OCI-LY1 (cell line): ENCODE measurements around the gene ARID3B.
"Not testable (repeated sequence)": the region's sequence is repeated elsewhere in the genome, so short reads cannot be mapped to it uniquely, and the experiment has no call there.

ENCODE experiments used
- H2AFZ ChIP-seq: fragments of 200-600 bp; sonication (generic), shearing (Covaris generic); 2 replicates; pipeline ENCODE4 v1.6.0; 2014; ENCODE audit warnings: antibody characterized with exemption, mild to moderate bottlenecking, low read length
- H3F3A ChIP-seq: fragments of 200-600 bp; sonication (generic), shearing (Covaris generic); 2 replicates; pipeline ENCODE4 v1.6.0; 2014; ENCODE audit warnings: mild to moderate bottlenecking, antibody characterized with exemption, low read length, moderate library complexity; ENCODE audit not compliant: insufficient read depth
- H3K27ac ChIP-seq: fragments of 200-600 bp; sonication (generic); 2 replicates; pipeline ENCODE4 v1.5.1; 2014; ENCODE audit warnings: low read length, mixed run types, mild to moderate bottlenecking, low read depth; ENCODE audit not compliant: poor library complexity, severe bottlenecking
- H3K27me3 ChIP-seq: fragments of 200-600 bp; sonication (generic); 2 replicates; pipeline ENCODE4 v1.6.0; 2014; ENCODE audit warnings: antibody characterized with exemption, mild to moderate bottlenecking, low read length, moderate library complexity; ENCODE audit not compliant: insufficient read depth
- H3K36me3 ChIP-seq: fragments of 200-600 bp; sonication (generic); 2 replicates; pipeline ENCODE4 v1.6.1; 2014; ENCODE audit warnings: mild to moderate bottlenecking, antibody characterized with exemption, low read length, moderate library complexity, mixed read lengths; ENCODE audit not compliant: insufficient read depth
- H3K4me1 ChIP-seq: fragments of 200-600 bp; sonication (generic); 2 replicates; pipeline ENCODE4 v1.5.1; 2014; ENCODE audit warnings: mild to moderate bottlenecking, low read length, moderate library complexity; ENCODE audit not compliant: insufficient read depth, severe bottlenecking
- H3K4me2 ChIP-seq: fragments of 200-600 bp; sonication (generic), shearing (Covaris generic); 2 replicates; pipeline ENCODE4 v1.6.1; 2014; ENCODE audit warnings: low read length
- H3K4me3 ChIP-seq: fragments of 200-600 bp; sonication (generic); 2 replicates; pipeline ENCODE4 v1.5.1; 2014; ENCODE audit warnings: low read length, low read depth, mild to moderate bottlenecking, mixed read lengths; ENCODE audit not compliant: poor library complexity, severe bottlenecking
- H3K79me2 ChIP-seq: fragments of 200-600 bp; shearing (Covaris generic); 2 replicates; pipeline ENCODE4 v1.6.1; 2016; ENCODE audit warnings: mixed run types, low read length, mixed read lengths; ENCODE audit not compliant: insufficient read depth
- H3K9ac ChIP-seq: fragments of 200-600 bp; sonication (generic), shearing (Covaris generic); 2 replicates; pipeline ENCODE4 v1.6.1; 2014; ENCODE audit warnings: mild to moderate bottlenecking, low read length, mixed read lengths
- H3K9me2 ChIP-seq: fragments of 200-600 bp; sonication (generic), shearing (Covaris generic); 2 replicates; pipeline ENCODE4 v1.6.1; 2014; ENCODE audit warnings: low read depth, mild to moderate bottlenecking, low read length, mixed read lengths
- H3K9me3 ChIP-seq: fragments of 200-600 bp; shearing (Covaris generic); 2 replicates; pipeline ENCODE4 v1.6.1; 2014; ENCODE audit warnings: low read length, mixed read lengths
- H4K20me1 ChIP-seq: fragments of 200-600 bp; sonication (generic), shearing (Covaris generic); 2 replicates; pipeline ENCODE4 v1.6.0; 2016; ENCODE audit warnings: mild to moderate bottlenecking, low read length; ENCODE audit not compliant: insufficient read depth
- EZH2 ChIP-seq: fragments of 200-600 bp; sonication (generic), shearing (Covaris generic); IDR thresholded peaks from 2 replicates; pipeline ENCODE4 v1.8.0; 2017; ENCODE audit warnings: borderline replicate concordance, mixed run types, mild to moderate bottlenecking, antibody characterized with exemption, low read length, moderate library complexity, mixed read lengths
- TF ChIP-seq, protein P1 (sequence below): fragments of 200-600 bp; sonication (generic), shearing (Covaris generic); IDR thresholded peaks from 2 replicates; pipeline ENCODE4 v1.5.1; 2017; ENCODE audit warnings: mild to moderate bottlenecking, antibody characterized with exemption, low read length, moderate library complexity, mixed read lengths

The ARID3B gene

DNA sequence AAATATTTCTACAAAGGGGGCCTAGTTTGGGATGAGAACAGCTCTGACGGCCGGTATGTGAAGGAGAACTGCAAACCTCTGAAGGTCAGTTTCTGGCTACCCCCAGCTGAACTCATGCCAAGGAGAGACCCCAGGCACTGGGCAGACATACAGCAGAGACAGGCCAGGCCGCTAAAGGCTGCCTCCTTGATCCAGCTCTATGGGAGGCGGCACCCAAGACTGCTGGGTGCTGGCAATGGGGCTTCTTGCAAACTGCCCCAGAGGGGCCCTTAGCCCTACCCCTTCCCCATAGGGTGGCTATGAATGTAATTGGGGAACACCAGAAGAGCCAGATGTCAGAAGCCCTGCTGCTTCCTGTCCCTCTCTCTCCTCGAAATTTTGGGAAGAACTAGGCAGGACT is 87.9 kb downstream of the ARID3B start:
- Histone ChIP-seq H3K4me2 (no peak overlapping the region), H3F3A (no peaks in the 10 kb centered on the region), H3K9me3 (no peaks in the 10 kb centered on the region), H3K79me2 (no peaks in the 10 kb centered on the region), H3K27me3 (no peaks in the 10 kb centered on the region), H2AFZ (no peak overlapping the region), H3K36me3 (peaks cover 95% of the 10 kb centered on the region), H3K9me2 (no peaks in the 10 kb centered on the region), H3K27ac (no peak overlapping the region), H3K4me3 (no peak overlapping the region), H3K4me1 (peaks cover 30% of the 10 kb centered on the region), H4K20me1 (no peaks in the 10 kb centered on the region), H3K9ac (no peak overlapping the region)
- TF ChIP-seq, protein P1, sequence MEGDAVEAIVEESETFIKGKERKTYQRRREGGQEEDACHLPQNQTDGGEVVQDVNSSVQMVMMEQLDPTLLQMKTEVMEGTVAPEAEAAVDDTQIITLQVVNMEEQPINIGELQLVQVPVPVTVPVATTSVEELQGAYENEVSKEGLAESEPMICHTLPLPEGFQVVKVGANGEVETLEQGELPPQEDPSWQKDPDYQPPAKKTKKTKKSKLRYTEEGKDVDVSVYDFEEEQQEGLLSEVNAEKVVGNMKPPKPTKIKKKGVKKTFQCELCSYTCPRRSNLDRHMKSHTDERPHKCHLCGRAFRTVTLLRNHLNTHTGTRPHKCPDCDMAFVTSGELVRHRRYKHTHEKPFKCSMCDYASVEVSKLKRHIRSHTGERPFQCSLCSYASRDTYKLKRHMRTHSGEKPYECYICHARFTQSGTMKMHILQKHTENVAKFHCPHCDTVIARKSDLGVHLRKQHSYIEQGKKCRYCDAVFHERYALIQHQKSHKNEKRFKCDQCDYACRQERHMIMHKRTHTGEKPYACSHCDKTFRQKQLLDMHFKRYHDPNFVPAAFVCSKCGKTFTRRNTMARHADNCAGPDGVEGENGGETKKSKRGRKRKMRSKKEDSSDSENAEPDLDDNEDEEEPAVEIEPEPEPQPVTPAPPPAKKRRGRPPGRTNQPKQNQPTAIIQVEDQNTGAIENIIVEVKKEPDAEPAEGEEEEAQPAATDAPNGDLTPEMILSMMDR = no peak
- TF ChIP-seq EZH2 = no peak

DNA sequence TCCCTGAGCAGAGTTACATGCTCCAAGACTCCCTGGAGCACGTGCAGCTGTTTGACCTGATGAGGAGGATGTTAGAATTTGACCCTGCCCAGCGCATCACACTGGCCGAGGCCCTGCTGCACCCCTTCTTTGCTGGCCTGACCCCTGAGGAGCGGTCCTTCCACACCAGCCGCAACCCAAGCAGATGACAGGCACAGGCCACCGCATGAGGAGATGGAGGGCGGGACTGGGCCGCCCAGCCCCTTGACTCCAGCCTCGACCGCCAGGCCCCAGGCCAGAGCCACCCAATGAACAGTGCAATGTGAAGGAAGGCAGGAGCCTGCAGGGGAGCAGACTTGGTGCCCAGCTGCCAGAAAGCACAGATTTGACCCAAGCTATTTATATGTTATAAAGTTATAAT is 88.7 kb downstream of the ARID3B start:
- H3K4me1 ChIP-seq = peaks cover 30% of the 10 kb centered on the region
- not testable (repeated sequence) for H3K9ac ChIP-seq, H3K27me3 ChIP-seq, H4K20me1 ChIP-seq, H3F3A ChIP-seq, H3K4me3 ChIP-seq, H3K27ac ChIP-seq, H3K9me2 ChIP-seq, H3K4me2 ChIP-seq, H3K9me3 ChIP-seq, H2AFZ ChIP-seq, H3K79me2 ChIP-seq
- H3K36me3 ChIP-seq = peaks cover 95% of the 10 kb centered on the region

DNA sequence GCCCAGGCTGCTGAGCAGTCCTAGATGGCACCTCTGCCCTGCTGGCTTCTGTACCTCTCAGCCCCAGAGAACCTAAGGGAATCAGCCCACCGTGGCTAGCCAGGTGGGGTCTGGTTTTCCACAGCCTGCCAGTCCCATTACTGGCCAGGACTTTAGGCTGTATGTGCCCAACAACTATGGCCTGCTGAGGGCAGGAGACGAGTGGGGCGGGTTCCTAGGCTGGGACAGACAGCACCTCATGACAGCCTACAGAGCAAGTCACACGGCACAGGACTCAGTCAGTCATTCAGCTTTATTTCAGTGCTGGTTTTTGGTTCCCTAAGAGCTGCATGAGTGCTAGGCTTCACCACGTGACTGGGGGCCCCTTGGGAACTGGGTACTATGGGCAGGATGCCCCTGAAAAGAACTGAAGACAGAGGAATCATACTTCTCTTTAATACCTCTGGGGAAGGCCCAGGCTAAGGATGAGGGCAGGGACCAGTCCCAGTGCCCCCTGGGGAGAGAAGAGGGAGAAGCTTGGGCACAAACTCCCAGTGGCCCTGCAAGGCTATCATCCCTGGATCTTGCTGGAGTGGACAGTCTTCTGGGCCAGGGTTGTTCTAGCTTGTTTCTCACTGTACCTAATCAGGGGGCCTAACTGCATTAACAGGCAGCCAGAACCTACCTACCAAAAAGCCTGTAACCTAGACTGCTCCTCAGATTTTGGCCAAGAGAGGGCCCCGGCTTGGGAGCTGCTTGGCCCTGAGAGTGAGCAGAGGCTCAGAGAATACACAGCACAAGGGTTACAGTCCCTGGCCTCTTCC is 89.5 kb downstream of the ARID3B start:
- TF ChIP-seq, protein P1 = no peak
- TF ChIP-seq EZH2 = no peak
- Histone ChIP-seq H3K4me1 (peaks cover 27% of the 10 kb centered on the region), H3K36me3 (peaks cover 93% of the 10 kb centered on the region), H2AFZ (no peak overlapping the region), H3K9me3 (no peaks in the 10 kb centered on the region), H3K9me2 (no peaks in the 10 kb centered on the region), H3F3A (no peaks in the 10 kb centered on the region), H3K4me3 (no peak overlapping the region), H3K27me3 (no peaks in the 10 kb centered on the region), H3K9ac (no peak overlapping the region), H4K20me1 (no peaks in the 10 kb centered on the region), H3K27ac (peak overlapping the region; percentile 31), H3K79me2 (no peaks in the 10 kb centered on the region), H3K4me2 (no peak overlapping the region)

DNA sequence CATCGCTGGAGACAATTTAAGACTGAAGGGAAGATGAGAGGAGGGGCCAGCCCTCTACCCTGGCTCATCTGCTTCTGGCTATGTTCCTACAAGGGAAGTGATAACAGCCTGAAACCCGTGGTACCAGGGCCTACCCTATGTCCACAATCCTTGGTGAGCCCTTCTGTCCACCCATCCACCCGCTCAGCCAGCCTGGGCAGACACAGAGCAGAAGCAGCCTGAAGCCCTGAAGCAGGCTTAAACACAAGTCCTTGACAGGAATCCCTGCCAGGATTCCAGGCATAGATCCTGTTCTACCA is 90.0 kb downstream of the ARID3B start:
- peak overlapping the region; percentile 31 for H3K27ac ChIP-seq
- H3K9me3 ChIP-seq = no peaks in the 10 kb centered on the region
- no peaks in the 10 kb centered on the region for H3F3A ChIP-seq
- H3K79me2 ChIP-seq = no peaks in the 10 kb centered on the region
- no peak overlapping the region for H2AFZ ChIP-seq
- no peaks in the 10 kb centered on the region for H3K27me3 ChIP-seq
- H3K4me1 ChIP-seq = peaks cover 21% of the 10 kb centered on the region
- peaks cover 93% of the 10 kb centered on the region for H3K36me3 ChIP-seq
- H3K9me2 ChIP-seq = no peaks in the 10 kb centered on the region
- TF ChIP-seq EZH2 = no peak
- TF ChIP-seq, protein P1 = no peak
- H4K20me1 ChIP-seq = no peaks in the 10 kb centered on the region
- no peak overlapping the region for H3K4me2 ChIP-seq
- H3K4me3 ChIP-seq = no peak overlapping the region
- H3K9ac ChIP-seq = no peak overlapping the region
